GM23338 (cell line): ENCODE data around the gene MYO1A. TPM values are rescaled to one million over a fixed set of nuclear protein-coding genes. Genes with fewer than 3 reads are reported as not detected.
"Not testable (repeated sequence)": the region's sequence is repeated elsewhere in the genome, so short reads cannot be mapped to it uniquely, and the experiment has no call there.

Source experiments
- ATAC-seq: fragments of 200-7000 bp; cut with Tn5 transposase; 3 replicates; pipeline ENCODE4 v1.9.1; 2020
- DNase-seq: peaks from one replicate; pipeline ENCODE4 v3.0.0-alpha.2; 2015; ENCODE audit warnings: low spot score
- H2AFZ ChIP-seq: fragments of 200-600 bp; sonication (generic); 2 replicates; pipeline ENCODE4 v1.8.0; 2016; ENCODE audit warnings: antibody characterized with exemption, mild to moderate bottlenecking, moderate library complexity
- H3F3A ChIP-seq: fragments of 200-600 bp; sonication (generic); replicated peaks from 2 replicates; pipeline ENCODE4 v1.8.0; 2017; ENCODE audit warnings: antibody characterized with exemption, mixed run types, low read depth
- H3K27ac ChIP-seq: fragments of 200-600 bp; sonication (generic); 2 replicates; pipeline ENCODE4 v1.6.1; 2016; ENCODE audit warnings: low read depth
- H3K27me3 ChIP-seq: fragments of 200-600 bp; sonication (generic); 2 replicates; pipeline ENCODE4 v1.8.0; 2016; ENCODE audit warnings: mild to moderate bottlenecking, mixed run types, moderate library complexity; ENCODE audit not compliant: insufficient read depth
- H3K36me3 ChIP-seq: fragments of 200-600 bp; sonication (generic); 2 replicates; pipeline ENCODE4 v1.8.0; 2016; ENCODE audit warnings: mild to moderate bottlenecking; ENCODE audit not compliant: insufficient read depth
- H3K4me1 ChIP-seq: fragments of 200-600 bp; sonication (generic); 2 replicates; pipeline ENCODE4 v1.8.0; 2016; ENCODE audit warnings: mild to moderate bottlenecking, moderate library complexity; ENCODE audit not compliant: insufficient read depth
- H3K4me2 ChIP-seq: fragments of 200-600 bp; sonication (generic); 2 replicates; pipeline ENCODE4 v1.7.1; 2017; ENCODE audit warnings: mixed run types
- H3K4me3 ChIP-seq: fragments of 200-600 bp; sonication (generic); 2 replicates; pipeline ENCODE4 v1.6.1; 2016; ENCODE audit warnings: mixed run types
- H3K79me2 ChIP-seq: fragments of 200-600 bp; sonication (generic); replicated peaks from 2 replicates; pipeline ENCODE4 v1.8.0; 2017; ENCODE audit warnings: mild to moderate bottlenecking; ENCODE audit not compliant: insufficient read depth
- H3K9me2 ChIP-seq: fragments of 200-600 bp; sonication (generic); 2 replicates; pipeline ENCODE4 v1.8.0; 2017; ENCODE audit not compliant: insufficient read depth
- H4K20me1 ChIP-seq: fragments of 200-600 bp; sonication (generic); replicated peaks from 2 replicates; pipeline ENCODE4 v1.8.0; 2017; ENCODE audit warnings: mild to moderate bottlenecking; ENCODE audit not compliant: insufficient read depth
- H3K27ac Mint-ChIP-seq: 2 replicates; pipeline ENCODE4 v1.8.0; 2020; ENCODE audit warnings: inconsistent platforms, mild to moderate bottlenecking, moderate library complexity, mixed read lengths
- H3K27me3 Mint-ChIP-seq: 3 replicates; pipeline ENCODE4 v1.8.0; 2022; ENCODE audit warnings: low read depth, mild to moderate bottlenecking, moderate library complexity, mixed read lengths, inconsistent platforms; ENCODE audit not compliant: insufficient read depth, poor library complexity
- H3K36me3 Mint-ChIP-seq: 3 replicates; pipeline ENCODE4 v1.8.0; 2021; ENCODE audit warnings: low read depth, mild to moderate bottlenecking, inconsistent platforms, moderate library complexity, mixed read lengths
- H3K4me1 Mint-ChIP-seq: 3 replicates; pipeline ENCODE4 v1.8.0; 2020; ENCODE audit warnings: mild to moderate bottlenecking, inconsistent platforms, mixed read lengths
- H3K4me3 Mint-ChIP-seq: 3 replicates; pipeline ENCODE4 v1.8.0; 2021; ENCODE audit warnings: moderate library complexity, mild to moderate bottlenecking, inconsistent platforms, mixed read lengths
- H3K9me3 Mint-ChIP-seq: 3 replicates; pipeline ENCODE4 v1.8.0; 2020; ENCODE audit warnings: moderate library complexity, mild to moderate bottlenecking, inconsistent platforms, mixed read lengths
- CREB1 ChIP-seq: fragments of 250-450 bp; sonication (Bioruptor Pico); IDR thresholded peaks from 2 replicates; pipeline ENCODE4 v1.5.0; 2020; ENCODE audit warnings: low read depth, mild to moderate bottlenecking, moderate library complexity
- CTCF ChIP-seq, 2 experiments: fragments of 200-600 bp in 1 of 2; sonication (generic) in 1 of 2; conservative IDR thresholded peaks; 2 replicates each; pipeline versions ENCODE4 v1.5.1 to v1.6.1; 2016 to 2017; ENCODE audit warnings: antibody characterized with exemption in 2 of 2, low read depth in 2 of 2, mild to moderate bottlenecking in 2 of 2, moderate library complexity in 1 of 2
- EZH2 ChIP-seq: fragments of 200-600 bp; sonication (generic); IDR thresholded peaks from one replicate; pipeline ENCODE4 v1.8.0; 2017; ENCODE audit warnings: antibody characterized with exemption, mild to moderate bottlenecking, low read depth; ENCODE audit not compliant: unreplicated experiment
- EZH2phosphoT487 ChIP-seq: fragments of 200-600 bp; sonication (generic); IDR thresholded peaks from one replicate; pipeline ENCODE4 v1.8.1; 2018; ENCODE audit warnings: antibody characterized with exemption; ENCODE audit not compliant: unreplicated experiment
- JUNB ChIP-seq: IDR thresholded peaks from one replicate; pipeline ENCODE4 v1.6.1; 2016; ENCODE audit warnings: antibody characterized with exemption; ENCODE audit not compliant: unreplicated experiment
- NANOG ChIP-seq: IDR thresholded peaks from 2 replicates; pipeline ENCODE4 v1.6.1; 2016; ENCODE audit warnings: antibody characterized with exemption, borderline replicate concordance
- POLR2AphosphoS5 ChIP-seq: IDR thresholded peaks from 2 replicates; pipeline ENCODE4 v1.6.1; 2016; ENCODE audit warnings: antibody characterized with exemption, low read depth
- STAT1 ChIP-seq: IDR thresholded peaks from one replicate; pipeline ENCODE4 v1.6.1; 2016; ENCODE audit warnings: antibody characterized with exemption; ENCODE audit not compliant: unreplicated experiment
- ZNF114 ChIP-seq: fragments of 250-450 bp; sonication (Bioruptor Pico); IDR thresholded peaks from 2 replicates; pipeline ENCODE4 v1.5.0; 2020; ENCODE audit warnings: mild to moderate bottlenecking, moderate library complexity
- ZNF331 ChIP-seq: fragments of 250-450 bp; sonication (Bioruptor Pico); IDR thresholded peaks from 2 replicates; pipeline ENCODE4 v1.5.0; 2020; ENCODE audit warnings: low read depth, mild to moderate bottlenecking, moderate library complexity
- polyA plus RNA-seq: library from polyadenylated mRNA; unstranded; fragments of >200 nt; fragmentation: Nextera tagmentation; extraction: Ambion mirVana; gene quantifications from 2 replicates; pipeline ENCODE4 v1.2.1, GENCODE V29; 2016
- total RNA-seq: library from RNA; depleted of rRNA; stranded (reverse); fragments of >200 nt; shearing (Covaris generic); gene quantifications from 2 replicates; pipeline ENCODE4 v1.2.3, GENCODE V29; 2014
- TF ChIP-seq, protein P1 (sequence below): IDR thresholded peaks from 2 replicates; pipeline ENCODE4 v1.6.1; 2016; ENCODE audit warnings: antibody characterized with exemption

Gene MYO1A
- total and polyA plus RNA-seq, 2 experiments from 2014 or later: not detected

- H3K27ac Mint-ChIP-seq: peak within 1 kb of the TSS; percentile 96
- Histone ChIP-seq H2AFZ (peak within 1 kb of the TSS; percentile 1), H4K20me1 (peaks cover 8% of the 10 kb centered on the region; the same call in 1 of the 2 replicates), H3K4me2 (peak within 1 kb of the TSS; percentile 77), H3K4me1 (peaks cover 5% of the 10 kb centered on the region; the same call in 1 of the 2 replicates), H3K79me2 (peaks cover 24% of the 10 kb centered on the region), H3F3A (peaks cover 4% of the 10 kb centered on the region; the same call in 1 of the 2 replicates), H3K9me2 (no peaks in the 10 kb centered on the region), H3K27me3 (no peaks in the 10 kb centered on the region), H3K4me3 (peak within 1 kb of the TSS; percentile 66), H3K27ac (peak within 1 kb of the TSS; percentile 67), H3K36me3 (no peaks in the 10 kb centered on the region)
- H3K27me3 Mint-ChIP-seq: peaks cover 8% of the 10 kb centered on the region
- no peak for TF ChIP-seq NANOG
- peak; percentile 86 for TF ChIP-seq POLR2AphosphoS5
- TF ChIP-seq CREB1: peak; percentile 37; the same call in 1 of the 2 replicates
- peaks cover 23% of the 10 kb centered on the region for H3K36me3 Mint-ChIP-seq
- DNase-seq: peak; percentile 100
- H3K9me3 Mint-ChIP-seq: no peaks in the 10 kb centered on the region
- peak; percentile 99 for ATAC-seq
- H3K4me3 Mint-ChIP-seq: peak within 1 kb of the TSS; percentile 97
- H3K4me1 Mint-ChIP-seq: peaks cover 6% of the 10 kb centered on the region
Observed at GRCh38 chr12:57078519-57079404, 28.8 kb upstream of the MYO1A start, which contains the start of gene NEMP1. Gene NEMP1, minus strand, starts transcription at chr12:57078791. Its CDS starts 46 bp downstream, at chr12:57078745.

DNA sequence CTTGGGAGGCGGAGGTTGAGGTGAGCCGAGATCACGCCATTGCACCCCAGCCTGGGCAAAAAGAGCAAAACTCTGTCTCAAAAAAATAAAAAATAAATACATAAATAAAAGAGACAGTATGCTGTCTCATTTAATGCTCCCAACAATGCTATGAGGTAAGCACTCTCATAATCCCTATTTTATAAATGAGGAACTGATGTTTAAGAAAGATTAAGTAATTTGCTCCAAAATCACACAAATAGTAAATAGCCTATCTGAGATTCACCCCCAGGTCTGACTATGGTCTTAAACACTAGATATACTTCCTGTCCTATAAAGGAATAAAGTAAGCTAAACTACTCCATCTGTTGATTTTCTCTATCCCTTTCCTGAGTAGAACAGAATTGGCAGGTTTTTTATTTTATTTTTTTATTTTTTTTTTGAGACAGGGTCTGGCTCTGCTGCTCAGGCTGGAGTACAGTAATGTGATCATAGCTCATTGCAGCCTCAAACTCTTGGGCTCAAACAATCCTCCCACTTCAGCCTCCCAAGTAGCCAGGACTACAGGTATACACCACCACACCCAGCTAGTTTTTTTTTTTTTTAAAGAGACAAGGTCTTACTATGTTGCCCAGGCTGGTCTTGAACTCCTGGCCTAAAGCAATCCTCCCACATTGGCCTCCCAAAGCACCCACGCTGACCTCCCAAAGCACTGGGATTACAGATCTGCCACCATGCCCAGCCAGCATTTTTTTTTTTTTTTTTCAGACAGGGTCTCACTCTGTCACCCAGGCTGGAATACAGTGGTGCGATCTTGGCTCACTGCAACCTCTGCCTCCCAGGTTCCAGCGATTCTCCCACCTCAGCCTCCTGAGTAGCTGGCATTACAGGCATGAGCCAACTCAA, 23.9 kb upstream of the MYO1A start:
- not testable (repeated sequence) for DNase-seq, H3K27me3 ChIP-seq, ATAC-seq, H3K4me1 Mint-ChIP-seq, H3K9me2 ChIP-seq, H3K4me3 ChIP-seq, H3K4me1 ChIP-seq, H2AFZ ChIP-seq, H3K4me2 ChIP-seq, H3K27ac ChIP-seq, H3K9me3 Mint-ChIP-seq, H3K27me3 Mint-ChIP-seq, H3K4me3 Mint-ChIP-seq, H3K27ac Mint-ChIP-seq
- H3K36me3 Mint-ChIP-seq: peaks cover 55% of the 10 kb centered on the region
- H3K36me3 ChIP-seq: peaks cover 31% of the 10 kb centered on the region
- peaks cover 27% of the 10 kb centered on the region for H4K20me1 ChIP-seq
- H3F3A ChIP-seq: peaks cover 19% of the 10 kb centered on the region
- peaks cover 27% of the 10 kb centered on the region for H3K79me2 ChIP-seq

GRCh38 chr12:57072661-57073060, 22.7 kb upstream of the MYO1A start:
- no peak overlapping the region for H3K4me2 ChIP-seq
- ATAC-seq (no peak), DNase-seq (no peak)
- H3K9me3 Mint-ChIP-seq: no peaks in the 10 kb centered on the region
- H3K27me3 ChIP-seq: no peaks in the 10 kb centered on the region
- H3K27me3 Mint-ChIP-seq: peaks cover 5% of the 10 kb centered on the region
- H3F3A ChIP-seq: peaks cover 17% of the 10 kb centered on the region
- H2AFZ ChIP-seq: no peak overlapping the region
- peaks cover 6% of the 10 kb centered on the region; the same call in 2 of the 3 replicates for H3K4me1 Mint-ChIP-seq
- peak overlapping the region; percentile 2; the same call in 1 of the 2 replicates for H3K27ac Mint-ChIP-seq
- peaks cover 4% of the 10 kb centered on the region; the same call in 1 of the 2 replicates for H3K4me1 ChIP-seq
- no peak overlapping the region for H3K4me3 ChIP-seq
- H3K27ac ChIP-seq: no peak overlapping the region
- H3K79me2 ChIP-seq: peaks cover 33% of the 10 kb centered on the region
- no peaks in the 10 kb centered on the region for H3K9me2 ChIP-seq
- H3K36me3 Mint-ChIP-seq: peaks cover 61% of the 10 kb centered on the region
- H4K20me1 ChIP-seq: peaks cover 24% of the 10 kb centered on the region
- peaks cover 35% of the 10 kb centered on the region for H3K36me3 ChIP-seq
- no peak overlapping the region for H3K4me3 Mint-ChIP-seq
- no peak for TF ChIP-seq EZH2
- TF ChIP-seq CTCF (conservative IDR thresholded peaks at IDR 0.05; ENCODE audit: low read depth in 2 of 2): no peak
- no peak for TF ChIP-seq NANOG
- no peak for TF ChIP-seq ZNF331 (CRISPR knock-in tag)
- TF ChIP-seq, protein P1, sequence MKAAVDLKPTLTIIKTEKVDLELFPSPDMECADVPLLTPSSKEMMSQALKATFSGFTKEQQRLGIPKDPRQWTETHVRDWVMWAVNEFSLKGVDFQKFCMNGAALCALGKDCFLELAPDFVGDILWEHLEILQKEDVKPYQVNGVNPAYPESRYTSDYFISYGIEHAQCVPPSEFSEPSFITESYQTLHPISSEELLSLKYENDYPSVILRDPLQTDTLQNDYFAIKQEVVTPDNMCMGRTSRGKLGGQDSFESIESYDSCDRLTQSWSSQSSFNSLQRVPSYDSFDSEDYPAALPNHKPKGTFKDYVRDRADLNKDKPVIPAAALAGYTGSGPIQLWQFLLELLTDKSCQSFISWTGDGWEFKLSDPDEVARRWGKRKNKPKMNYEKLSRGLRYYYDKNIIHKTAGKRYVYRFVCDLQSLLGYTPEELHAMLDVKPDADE: no peak
- TF ChIP-seq ZNF114 (CRISPR knock-in tag): no peak
- no peak for TF ChIP-seq EZH2phosphoT487
- no peak for TF ChIP-seq JUNB
- no peak for TF ChIP-seq CREB1
- no peak for TF ChIP-seq STAT1
